SH-SY5Y (cell line): ENCODE results near the gene PHF20.
A peak's percentile ranks its signal among the peaks of the same experiment; 100 is the strongest.

Source experiments
- GATA2 ChIP-seq: IDR thresholded peaks from 2 replicates; pipeline ENCODE4 v1.6.1; 2011; ENCODE audit warnings: mild to moderate bottlenecking, low read depth, low read length
- GATA3 ChIP-seq: IDR thresholded peaks from 2 replicates; pipeline ENCODE4 v1.6.1; 2011; ENCODE audit warnings: low read depth, mild to moderate bottlenecking, low read length, moderate library complexity

The PHF20 gene

DNA sequence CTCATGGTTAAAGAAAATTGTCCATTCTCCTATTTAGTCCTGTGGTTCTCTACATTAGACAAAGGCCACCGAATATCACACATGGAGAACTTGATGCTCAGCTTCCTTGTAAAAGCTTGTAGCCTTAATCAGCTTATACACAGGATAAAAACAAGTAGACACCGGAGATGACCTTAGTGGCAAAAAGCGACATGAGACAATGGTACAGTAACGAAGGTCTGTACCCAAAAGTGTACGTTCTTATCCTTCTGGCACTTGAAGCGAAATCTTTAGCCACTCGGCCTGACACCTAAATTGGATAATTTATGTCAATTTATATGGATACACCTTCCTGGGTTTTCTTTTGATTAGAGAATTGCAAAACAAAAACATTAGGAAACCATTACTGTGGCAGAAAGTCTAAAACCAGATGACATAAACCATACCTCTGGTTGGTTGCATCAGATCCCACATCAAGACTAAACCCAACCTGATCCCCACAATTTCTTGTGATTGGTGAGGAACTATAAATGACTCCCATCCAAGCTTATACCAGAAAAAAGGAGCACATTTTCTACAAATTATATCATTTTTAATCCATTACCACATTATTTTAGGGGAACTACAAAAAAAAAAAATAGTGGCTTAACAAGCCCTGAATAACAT lies 35.9 kb upstream of the PHF20 start:
- TF ChIP-seq GATA3 (no peak), GATA2 (no peak)

DNA sequence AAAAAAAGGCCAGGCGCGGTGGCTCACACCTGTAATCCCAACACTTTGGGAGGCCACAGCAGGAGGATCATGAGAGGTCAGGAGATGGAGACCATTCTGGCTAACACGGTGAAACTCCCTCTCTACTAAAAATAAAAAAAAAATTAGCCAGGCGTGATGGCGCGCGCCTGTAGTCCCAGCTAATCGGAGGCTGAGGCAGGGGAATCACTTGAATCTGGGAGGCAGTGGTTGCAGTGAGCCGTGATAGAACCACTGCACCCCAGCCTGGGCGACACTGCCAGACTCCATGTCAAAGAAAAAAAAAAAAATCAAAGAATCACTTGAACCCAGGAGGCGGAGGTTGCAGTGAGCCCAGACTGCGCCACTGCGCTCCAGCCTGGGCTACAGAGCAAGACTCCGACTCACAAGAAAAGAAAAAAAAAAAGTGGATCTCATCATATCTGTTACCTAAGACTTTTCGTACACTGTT lies 33.9 kb upstream of the PHF20 start:
- no peak for TF ChIP-seq GATA2
- no peak for TF ChIP-seq GATA3

DNA sequence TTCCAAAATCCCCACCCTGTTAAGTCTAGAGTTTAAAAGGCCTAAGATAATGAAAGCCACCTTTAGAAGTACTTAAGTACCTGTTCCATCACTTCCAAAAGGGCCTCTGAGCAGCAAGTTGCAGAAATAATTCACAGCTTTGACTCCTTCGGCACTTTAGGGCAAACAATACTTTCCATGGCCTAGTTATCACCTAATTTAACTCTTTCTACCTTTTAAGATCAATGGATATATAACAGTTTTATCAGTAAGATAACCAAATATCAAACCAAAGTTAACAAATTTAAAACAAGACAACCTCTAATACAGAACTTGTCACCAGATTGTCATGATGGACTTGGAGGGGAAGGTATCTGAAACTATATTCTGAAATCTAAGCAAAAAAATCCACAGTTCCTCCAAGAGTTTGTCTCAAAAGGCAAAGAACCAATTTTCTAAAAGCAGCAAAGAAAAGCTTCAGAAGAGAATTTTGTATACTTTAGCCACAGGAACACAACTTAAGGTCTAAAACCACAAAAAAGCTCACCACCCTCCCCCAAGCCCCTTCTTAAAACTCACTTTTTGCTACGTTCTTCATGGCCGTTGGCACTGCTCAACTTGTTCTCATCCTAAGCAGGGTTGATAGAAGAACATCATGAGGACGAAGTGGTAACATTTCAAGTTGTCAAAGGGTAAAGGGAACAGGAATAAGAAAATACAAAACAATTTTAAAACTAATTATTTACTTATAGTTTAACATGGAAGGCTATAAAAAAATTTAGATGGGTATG lies 33.2 kb upstream of the PHF20 start:
- no peak for TF ChIP-seq GATA2
- no peak for TF ChIP-seq GATA3

DNA sequence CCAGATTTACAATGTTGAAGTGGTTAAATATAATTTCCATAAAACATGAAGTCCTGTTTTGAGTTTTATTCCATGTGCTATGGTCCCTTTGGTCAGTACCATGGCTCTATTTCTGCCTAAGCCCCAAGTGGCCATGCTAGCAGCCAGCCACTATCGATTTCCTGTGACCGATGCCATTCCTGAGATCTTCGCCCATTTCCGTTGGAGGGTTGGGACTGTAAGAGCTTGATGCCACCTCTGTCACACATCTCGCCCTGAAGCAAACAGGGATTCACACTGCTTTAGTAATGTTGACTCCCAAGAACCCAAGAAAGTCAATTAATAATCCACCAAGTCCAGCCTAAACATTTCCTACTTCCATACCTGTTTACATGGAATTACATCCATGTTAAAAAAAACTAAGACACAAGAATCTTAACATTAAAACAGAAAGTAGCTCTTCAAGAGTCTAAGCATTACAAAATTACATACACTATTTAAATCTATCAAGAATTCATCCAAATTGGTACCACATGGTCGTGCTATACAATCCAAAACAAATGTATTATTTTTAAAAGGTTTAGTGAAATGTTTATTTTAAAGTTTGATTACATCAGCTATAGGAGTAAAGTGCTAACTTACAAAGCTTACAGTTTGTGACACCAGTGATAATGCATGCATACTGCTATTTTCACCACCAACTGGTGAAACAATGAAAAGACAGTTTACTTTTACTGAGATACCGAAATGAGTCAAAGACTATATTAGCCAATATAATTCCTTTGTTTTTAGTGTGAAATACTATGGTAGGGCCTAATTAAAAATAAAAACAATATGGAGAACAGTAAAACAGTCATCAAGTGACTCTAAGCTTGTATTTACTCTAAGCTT lies 32.3 kb upstream of the PHF20 start:
- no peak for TF ChIP-seq GATA3

DNA sequence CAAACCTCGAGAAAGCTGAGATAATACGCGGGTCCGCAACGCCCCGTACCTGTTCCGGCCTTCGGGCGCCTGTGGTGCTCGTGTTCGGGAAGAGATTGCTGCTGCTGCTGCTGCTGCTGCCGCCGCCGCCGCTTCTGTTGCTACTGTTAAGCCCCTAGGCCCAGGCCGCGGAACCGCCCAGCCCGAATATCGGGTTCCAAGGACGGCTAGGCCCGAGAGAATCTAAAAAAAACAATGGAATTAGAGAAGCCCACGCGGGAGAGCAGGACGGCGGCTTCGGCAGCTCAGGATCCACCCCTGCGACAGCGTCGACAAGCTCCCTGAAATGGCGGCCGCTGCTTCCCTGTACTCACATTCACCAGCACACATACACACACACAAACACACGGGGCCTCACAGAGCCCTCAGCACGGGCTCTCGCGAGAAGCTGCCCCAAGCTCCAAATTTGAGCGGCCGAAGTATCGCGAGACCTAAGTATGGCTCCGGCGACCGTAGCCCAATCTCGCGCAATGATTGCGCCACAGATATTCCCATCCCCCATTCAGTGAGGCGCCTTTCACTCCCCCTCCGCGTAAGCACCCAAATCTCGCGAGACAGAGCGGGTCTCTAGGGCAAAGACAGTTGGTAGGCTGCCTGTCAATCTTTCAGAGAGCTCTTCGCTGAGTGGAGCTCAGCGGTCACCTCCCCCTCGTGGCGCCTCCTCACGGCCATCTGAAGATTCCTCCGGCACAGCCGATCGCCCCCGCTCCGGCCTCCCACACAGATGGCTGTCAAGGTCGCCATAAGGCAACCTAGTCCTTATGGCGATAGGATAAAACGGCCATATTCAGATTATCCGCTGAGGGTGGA lies 29.7 kb upstream of the PHF20 start, which contains the start of gene RBM39:
TSS of gene RBM39 (minus strand) at position 369 of the 849 bp plus-strand sequence. CDS start 1,386 bp downstream, outside the sequence.
- no peak for TF ChIP-seq GATA3
- peak; percentile 91 for TF ChIP-seq GATA2

DNA sequence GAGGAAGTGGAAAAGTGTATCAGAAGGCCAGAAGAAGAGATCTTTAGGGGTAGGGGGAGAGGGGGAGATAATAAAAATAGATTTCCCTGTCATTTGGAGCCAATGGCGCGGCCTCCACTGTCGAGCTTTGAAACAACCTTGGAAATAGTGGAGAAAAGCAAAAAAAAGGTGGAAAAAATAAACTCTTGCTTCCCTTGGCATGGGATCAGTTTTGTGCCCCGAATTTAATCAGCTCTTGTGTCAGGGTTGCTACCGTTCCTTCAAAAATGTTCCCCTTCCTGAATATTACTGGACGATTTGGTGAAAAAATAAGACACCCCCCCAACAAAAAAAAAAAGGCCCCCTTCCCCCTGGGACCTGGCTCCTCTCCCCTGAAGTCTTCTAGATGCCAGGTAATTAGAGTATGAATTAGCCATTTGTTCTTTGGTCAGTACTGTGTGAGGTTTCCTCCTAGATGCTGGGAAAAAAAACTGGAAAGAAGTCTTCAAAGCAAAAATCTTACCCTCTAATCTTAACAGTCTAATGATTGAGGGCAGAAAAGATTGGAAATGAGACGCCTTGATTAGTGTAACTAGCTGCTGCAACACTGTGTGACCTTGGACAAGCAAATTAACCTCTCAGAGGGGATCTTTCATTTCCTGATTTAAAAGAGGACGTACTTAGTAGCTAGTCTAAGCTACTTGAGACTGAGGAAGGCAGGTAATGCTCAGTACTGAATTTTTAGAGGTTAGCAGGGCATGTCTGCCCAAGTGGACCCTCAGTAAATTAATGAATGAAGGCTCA lies 28.9 kb upstream of the PHF20 start:
- TF ChIP-seq GATA2 = no peak
- TF ChIP-seq GATA3 = no peak

DNA sequence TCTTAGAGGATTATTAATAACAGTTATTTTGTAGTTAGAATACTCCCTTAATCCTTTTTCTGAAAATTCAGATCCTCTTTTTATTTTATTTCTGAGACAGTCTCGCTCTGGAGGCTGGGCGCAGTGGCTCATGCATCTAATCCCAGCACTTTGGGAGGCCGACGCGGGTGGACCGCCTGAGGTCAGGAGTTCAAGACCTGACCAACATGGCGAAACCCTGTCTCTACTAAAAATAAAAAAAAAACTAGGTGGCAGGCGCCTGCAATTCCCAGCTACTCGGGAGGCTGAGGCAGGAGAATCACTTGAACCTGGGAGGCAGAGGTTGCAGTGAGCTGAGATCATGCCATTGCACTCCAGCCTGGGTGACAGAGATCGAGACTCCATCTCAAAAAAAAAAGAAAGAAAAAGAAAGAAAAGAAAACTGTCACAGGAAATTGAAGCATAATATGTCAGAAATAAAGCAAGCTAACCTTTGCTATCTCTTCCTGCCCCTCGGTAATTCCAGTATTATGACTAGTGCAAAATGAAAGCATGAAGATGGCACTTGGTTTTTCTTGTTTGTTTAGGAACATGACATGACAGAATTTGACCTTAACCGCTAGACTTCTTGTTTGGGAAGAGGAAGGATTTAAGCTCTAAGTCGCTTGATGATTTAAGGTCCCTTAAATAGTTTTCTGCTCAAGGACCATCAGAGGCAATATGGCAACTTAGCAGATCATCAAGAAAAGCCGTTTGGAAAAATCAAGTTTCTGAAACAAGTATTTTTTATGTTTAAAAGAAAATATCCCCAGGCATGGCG lies 27.9 kb upstream of the PHF20 start:
- TF ChIP-seq GATA3 = no peak
- TF ChIP-seq GATA2 = no peak

DNA sequence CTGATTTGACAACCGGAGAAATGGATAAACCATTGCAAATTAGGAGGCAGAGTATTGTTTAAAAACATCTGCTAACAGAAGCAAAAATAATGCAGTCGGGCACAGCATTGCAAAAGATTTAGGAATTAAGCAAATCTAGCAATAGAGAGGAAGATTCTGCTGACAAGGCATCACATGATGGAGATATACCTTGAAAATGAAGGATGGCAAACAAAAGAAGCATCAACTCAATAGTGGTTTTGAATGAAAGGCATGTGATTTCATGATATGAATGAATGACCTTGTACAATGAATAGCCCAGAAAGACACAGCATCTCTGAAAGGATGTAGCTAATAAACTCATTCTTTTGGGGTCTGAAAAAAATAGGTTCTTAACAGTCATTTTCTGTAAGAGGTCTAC lies 21.2 kb upstream of the PHF20 start:
- TF ChIP-seq GATA2 = no peak
- TF ChIP-seq GATA3 = no peak

DNA sequence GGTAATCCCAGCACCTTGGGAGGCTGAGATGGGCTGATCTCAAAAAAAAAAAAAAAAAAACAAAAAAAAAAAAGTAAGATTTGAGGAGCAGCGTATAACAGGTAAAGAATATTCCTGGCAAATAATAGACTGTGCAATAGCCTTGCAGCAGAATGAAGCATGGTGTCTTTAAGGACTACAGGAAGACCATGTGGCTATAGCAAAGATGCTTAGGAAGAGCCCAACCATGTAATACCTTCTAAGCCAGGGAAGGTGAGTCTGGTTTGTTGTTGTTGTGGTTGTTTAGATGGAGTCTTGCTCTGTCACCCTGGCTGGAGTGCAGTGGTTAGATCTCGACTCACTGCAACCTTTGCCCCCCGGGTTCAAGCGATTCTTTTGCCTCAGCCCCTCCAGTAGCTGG lies 15.4 kb upstream of the PHF20 start:
- TF ChIP-seq GATA2 (no peak), GATA3 (no peak)

DNA sequence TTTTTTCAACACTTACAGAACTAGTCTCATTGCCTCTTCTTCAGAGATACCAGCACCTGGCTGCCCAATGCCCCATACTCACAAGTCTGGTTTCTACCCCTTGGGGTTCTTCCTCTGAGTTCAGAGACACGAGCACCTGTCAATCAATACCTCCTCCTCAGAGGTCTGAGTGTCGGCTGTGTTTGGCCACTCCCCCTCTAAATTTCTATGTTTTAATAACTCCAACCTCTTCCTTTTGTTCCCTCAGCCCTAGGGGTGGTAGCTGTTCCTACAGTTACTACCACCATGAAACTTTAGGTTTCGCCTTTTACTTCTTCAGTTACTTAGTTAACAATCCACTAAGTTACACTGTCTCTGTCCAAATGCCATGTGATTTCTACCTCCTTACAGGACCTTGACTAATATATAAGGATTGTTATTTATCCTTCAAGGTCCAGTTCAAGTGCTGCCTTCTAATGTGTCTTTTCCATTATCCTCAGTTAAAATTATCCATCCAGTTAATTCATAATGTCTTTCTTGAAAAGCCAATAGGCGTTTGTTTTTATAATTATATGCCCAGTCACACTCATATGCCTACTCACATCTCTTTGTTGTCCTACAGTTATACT lies 14.6 kb upstream of the PHF20 start:
- no peak for TF ChIP-seq GATA2
- no peak for TF ChIP-seq GATA3

DNA sequence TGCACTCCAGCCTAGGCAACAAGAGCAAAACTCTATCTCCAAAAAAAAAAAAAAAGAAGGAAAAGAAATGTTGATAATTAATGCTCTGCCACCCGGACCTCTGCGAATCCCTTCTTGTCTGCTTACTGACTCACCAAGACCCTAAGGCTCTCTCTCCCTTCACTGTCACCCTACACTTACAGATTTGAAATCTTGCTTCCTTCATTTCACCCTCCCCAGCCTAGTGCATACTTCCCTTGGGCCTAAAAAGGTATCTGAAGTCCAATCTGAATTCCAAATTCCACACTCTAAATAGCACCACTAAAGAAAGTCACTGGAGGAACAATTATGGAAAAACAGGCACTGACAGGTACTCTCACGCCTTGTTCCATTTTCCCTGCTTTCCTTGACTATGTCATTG lies 9.4 kb upstream of the PHF20 start:
- TF ChIP-seq GATA3 (no peak), GATA2 (no peak)

DNA sequence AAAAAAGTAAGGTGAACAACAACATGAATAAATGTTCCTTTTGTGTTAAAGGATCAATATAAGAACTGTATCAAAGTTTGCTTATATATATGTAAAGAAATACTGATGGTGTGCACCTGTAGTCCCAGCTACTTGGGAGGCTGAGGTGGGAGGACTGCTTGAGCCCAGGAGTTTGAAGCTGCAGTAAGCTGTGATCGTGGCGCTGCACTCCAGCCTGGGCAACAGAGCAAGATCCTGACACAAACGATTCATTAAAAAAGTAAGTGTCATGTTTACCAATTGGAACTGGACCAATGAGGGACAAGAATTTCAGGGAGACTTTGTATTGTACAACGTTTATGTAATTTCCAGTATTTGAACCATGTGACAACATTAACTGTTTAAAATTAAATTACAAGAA lies 5.0 kb upstream of the PHF20 start:
- no peak for TF ChIP-seq GATA2
- no peak for TF ChIP-seq GATA3
